C4-2B (cell line): ENCODE measurements around the gene FRMD3.

ENCODE experiments used
- H3K27ac ChIP-seq: fragments of 450-650 bp; 2 replicates; pipeline ENCODE4 v1.5.1; 2017
- CTCF ChIP-seq: fragments of 450-650 bp; conservative IDR thresholded peaks from 2 replicates; pipeline ENCODE4 v1.5.1; 2017; ENCODE audit warnings: mild to moderate bottlenecking
- ZFX ChIP-seq: fragments of 450-650 bp; IDR thresholded peaks from 2 replicates; pipeline ENCODE4 v1.6.1; 2017

The FRMD3 gene

GRCh38 chr9:83422527-83422926 is 115.7 kb downstream of the FRMD3 start:
- TF ChIP-seq CTCF (no peak), ZFX (no peak)
- H3K27ac ChIP-seq = no peak overlapping the region

- no peak overlapping the region for H3K27ac ChIP-seq
- TF ChIP-seq CTCF (no peak), ZFX (no peak)
Observed at GRCh38 chr9:83420486-83420885, 117.7 kb downstream of the FRMD3 start.

- TF ChIP-seq ZFX = no peak
- no peak for TF ChIP-seq CTCF
- H3K27ac ChIP-seq = no peak overlapping the region
Observed at GRCh38 chr9:83419961-83420360, 118.2 kb downstream of the FRMD3 start.

GRCh38 chr9:83418283-83418682 is 119.9 kb downstream of the FRMD3 start:
- no peak for TF ChIP-seq CTCF
- no peak for TF ChIP-seq ZFX
- no peak overlapping the region for H3K27ac ChIP-seq

- TF ChIP-seq ZFX = no peak
- TF ChIP-seq CTCF = no peak
- H3K27ac ChIP-seq = no peak overlapping the region
Observed at GRCh38 chr9:83413367-83413766, 124.8 kb downstream of the FRMD3 start.

GRCh38 chr9:83410701-83411100 is 127.5 kb downstream of the FRMD3 start:
- TF ChIP-seq ZFX (no peak), CTCF (no peak)
- no peak overlapping the region for H3K27ac ChIP-seq

GRCh38 chr9:83406921-83407320 is 131.3 kb downstream of the FRMD3 start:
- no peak overlapping the region for H3K27ac ChIP-seq
- TF ChIP-seq CTCF (no peak), ZFX (no peak)

GRCh38 chr9:83405759-83406158 is 132.4 kb downstream of the FRMD3 start:
- TF ChIP-seq CTCF (no peak; the same call in 1 of the 2 replicates), ZFX (no peak)
- no peak overlapping the region for H3K27ac ChIP-seq
